Keratinocyte (primary cell): Measurements from ENCODE around the gene ELL.
A peak's percentile ranks its signal among the peaks of the same experiment; 100 is the strongest.

ENCODE experiments used
- CTCF ChIP-seq, 3 experiments: IDR thresholded peaks in 1 of 3; conservative IDR thresholded peaks in 1 of 3; optimal IDR thresholded peaks in 1 of 3; 2 replicates in 2 of 3; 3 replicates in 1 of 3; pipeline versions ENCODE3 to v1.5.1; 2011; ENCODE audit warnings: low read length in 3 of 3, mild to moderate bottlenecking in 3 of 3, moderate library complexity in 2 of 3, control low read depth in 1 of 3, inconsistent platforms in 1 of 3; ENCODE audit not compliant: insufficient read depth in 2 of 3; ENCODE audit errors: extremely low read depth in 1 of 3
- EZH2 ChIP-seq: IDR thresholded peaks from one replicate; pipeline ENCODE4 v1.6.1; 2012; ENCODE audit warnings: inconsistent platforms, mild to moderate bottlenecking, low read length, moderate library complexity

GRCh38 chr19:18408053-18408476 lies 113.8 kb downstream of the ELL start:
- TF ChIP-seq CTCF (optimal IDR thresholded peaks at IDR 0.05 in 1 of 3, IDR thresholded peaks at IDR 0.05 in 1 of 3, conservative IDR thresholded peaks at IDR 0.05 in 1 of 3; ENCODE audit: extremely low read depth in 1 of 3, insufficient read depth in 2 of 3, low read length in 3 of 3) (peak; percentile 28 to 56 (median 49)), EZH2 (no peak)
